ENCODE measurements around the gene SEMA6D. TPM values are rescaled to one million over a fixed set of nuclear protein-coding genes. Genes with fewer than 3 reads are reported as not detected.
A peak's percentile ranks its signal among the peaks of the same experiment; 100 is the strongest.

The SEMA6D gene
- 12.8 TPM for total RNA-seq (ENCODE audit: unreplicated experiment)
- long read RNA-seq, partial matches to known transcripts = 1 of 1 reads
- long read RNA-seq, other reads (novel, unspliced or antisense) = 0 of 1 reads

GRCh38 chr15:47717036-47717612 is at the start of gene SEMA6D:
SEMA6D (plus strand) TSS chr15:47717505; CDS start chr15:47759799, 42,294 bp downstream.
- Mint-ChIP-seq H3K4me1 (ENCODE audit: unreplicated experiment) (peaks cover 21% of the 10 kb centered on the region), H3K27ac (ENCODE audit: unreplicated experiment) (peak within 1 kb of the TSS; percentile 83), H3K9me3 (ENCODE audit: unreplicated experiment) (no peaks in the 10 kb centered on the region), H3K4me3 (ENCODE audit: unreplicated experiment) (peak within 1 kb of the TSS; percentile 100), H3K27me3 (ENCODE audit: unreplicated experiment) (peaks cover 11% of the 10 kb centered on the region), H3K36me3 (ENCODE audit: low read depth, unreplicated experiment) (no peaks in the 10 kb centered on the region)
- DNase-seq (ENCODE audit: low spot score) = peak; percentile 88
- TF ChIP-seq CTCF (IDR thresholded peaks at IDR 0.05; ENCODE audit: unreplicated experiment) = peak; percentile 51

GRCh38 chr15:47669221-47669620 is 48.1 kb upstream of the SEMA6D start:
- Mint-ChIP-seq H3K4me3 (ENCODE audit: unreplicated experiment) (no peak overlapping the region), H3K27me3 (ENCODE audit: unreplicated experiment) (peaks cover 2% of the 10 kb centered on the region), H3K36me3 (ENCODE audit: low read depth, unreplicated experiment) (no peaks in the 10 kb centered on the region), H3K4me1 (ENCODE audit: unreplicated experiment) (peaks cover 34% of the 10 kb centered on the region), H3K27ac (ENCODE audit: unreplicated experiment) (no peak overlapping the region), H3K9me3 (ENCODE audit: unreplicated experiment) (no peaks in the 10 kb centered on the region)
- DNase-seq (ENCODE audit: low spot score) = no peak
- no peak for TF ChIP-seq CTCF (IDR thresholded peaks at IDR 0.05; ENCODE audit: unreplicated experiment)

GRCh38 chr15:47670365-47670764 is 46.9 kb upstream of the SEMA6D start:
- H3K4me1 Mint-ChIP-seq (ENCODE audit: unreplicated experiment) = peaks cover 28% of the 10 kb centered on the region

GRCh38 chr15:47673232-47673761 is 44.0 kb upstream of the SEMA6D start:
- H3K9me3 Mint-ChIP-seq (ENCODE audit: unreplicated experiment) = no peaks in the 10 kb centered on the region
- H3K27me3 Mint-ChIP-seq (ENCODE audit: unreplicated experiment) = peaks cover 2% of the 10 kb centered on the region
- H3K36me3 Mint-ChIP-seq (ENCODE audit: low read depth, unreplicated experiment) = no peaks in the 10 kb centered on the region
- no peak overlapping the region for H3K4me3 Mint-ChIP-seq (ENCODE audit: unreplicated experiment)
- no peak for TF ChIP-seq CTCF (IDR thresholded peaks at IDR 0.05; ENCODE audit: unreplicated experiment)
- H3K4me1 Mint-ChIP-seq (ENCODE audit: unreplicated experiment) = peaks cover 18% of the 10 kb centered on the region
- DNase-seq (ENCODE audit: low spot score) = no peak
- no peak overlapping the region for H3K27ac Mint-ChIP-seq (ENCODE audit: unreplicated experiment)

More at GRCh38 chr15:47670365-47670764, 46.9 kb upstream of the SEMA6D start:
- H3K27me3 Mint-ChIP-seq (ENCODE audit: unreplicated experiment) = peaks cover 2% of the 10 kb centered on the region
- no peak for TF ChIP-seq CTCF (IDR thresholded peaks at IDR 0.05; ENCODE audit: unreplicated experiment)
- no peaks in the 10 kb centered on the region for H3K9me3 Mint-ChIP-seq (ENCODE audit: unreplicated experiment)
- H3K4me3 Mint-ChIP-seq (ENCODE audit: unreplicated experiment) = no peak overlapping the region
- no peak for DNase-seq (ENCODE audit: low spot score)
- no peaks in the 10 kb centered on the region for H3K36me3 Mint-ChIP-seq (ENCODE audit: low read depth, unreplicated experiment)
- no peak overlapping the region for H3K27ac Mint-ChIP-seq (ENCODE audit: unreplicated experiment)

GRCh38 chr15:47674586-47675232 is 42.6 kb upstream of the SEMA6D start:
- Mint-ChIP-seq H3K4me1 (ENCODE audit: unreplicated experiment) (peaks cover 18% of the 10 kb centered on the region), H3K27me3 (ENCODE audit: unreplicated experiment) (peaks cover 2% of the 10 kb centered on the region), H3K36me3 (ENCODE audit: low read depth, unreplicated experiment) (no peaks in the 10 kb centered on the region), H3K4me3 (ENCODE audit: unreplicated experiment) (no peak overlapping the region), H3K9me3 (ENCODE audit: unreplicated experiment) (no peaks in the 10 kb centered on the region), H3K27ac (ENCODE audit: unreplicated experiment) (no peak overlapping the region)
- DNase-seq (ENCODE audit: low spot score) = no peak
- no peak for TF ChIP-seq CTCF (IDR thresholded peaks at IDR 0.05; ENCODE audit: unreplicated experiment)
